HCT116 (cell line): ENCODE data around the gene ALK. TPM values are rescaled to one million over a fixed set of nuclear protein-coding genes. Genes with fewer than 3 reads are reported as not detected.

Experiments used
- ATAC-seq: fragments of 200-7000 bp; cut with Tn5 transposase; 2 replicates; pipeline ENCODE4 v1.9.1; 2020; ENCODE audit warnings: mild to moderate bottlenecking, moderate library complexity
- BruUV-seq: library from RNA; stranded (reverse); fragments of 400-500 nt; replicated peaks from 2 replicates; lab custom pipeline; 2021; lab: Mats Ljungman, UMichigan
- CTCF ChIA-PET: fragments of 300-600 bp; sonication (Branson Sonifier 250); formaldehyde crosslinking; loops from one replicate; lab custom pipeline; 2021; ENCODE audit warnings: antibody characterized with exemption; lab: Charles Lee
- POLR2A ChIA-PET: fragments of 300-600, 350-600 bp; sonication (Branson Sonifier 250); formaldehyde crosslinking; loops from one replicate; lab custom pipeline; 2021; ENCODE audit warnings: antibody characterized with exemption; lab: Charles Lee
- RAD21 ChIA-PET, 2 experiments: fragments of 300-600 bp; sonication (Branson Sonifier 250); formaldehyde crosslinking; loops; one replicate each; lab custom pipeline; 2023; ENCODE audit warnings: low total read pairs in 2 of 2; ENCODE audit not compliant: uncharacterized antibody in 2 of 2, unreplicated experiment in 2 of 2, low non-redundant PET in 1 of 2; lab: Charles Lee
- DNase-seq: peaks from one replicate; pipeline ENCODE4 v3.0.0-alpha.2; 2010; ENCODE audit warnings: low read depth, low spot score
- H2AFZ ChIP-seq: fragments of 200-600 bp; shearing (Covaris generic), sonication (generic); 2 replicates; pipeline ENCODE4 v1.6.1; 2017; ENCODE audit warnings: low read depth, mixed run types, mixed read lengths, antibody characterized with exemption, low read length; ENCODE audit not compliant: poor library complexity, severe bottlenecking
- H3K27ac ChIP-seq: 2 replicates; pipeline ENCODE4 v1.5.1; 2012; ENCODE audit warnings: low read depth, low read length
- H3K27me3 ChIP-seq: fragments of 200-600 bp; sonication (generic); 2 replicates; pipeline ENCODE4 v1.6.1; 2016; ENCODE audit warnings: mixed run types, low read length, mixed read lengths; ENCODE audit not compliant: insufficient read depth
- H3K36me3 ChIP-seq, 2 experiments: fragments of 200-500 bp in 1 of 2; fragments of 200-600 bp in 1 of 2; sonication (Bioruptor generic) in 1 of 2; sonication (generic) in 1 of 2; 2 replicates each; pipeline versions ENCODE4 v1.5.1 to v1.6.1; 2014 to 2016; ENCODE audit warnings: low read length in 2 of 2, inconsistent platforms in 1 of 2, mixed read lengths in 1 of 2, mixed run types in 1 of 2; ENCODE audit not compliant: insufficient read depth in 2 of 2, control insufficient read depth in 1 of 2
- H3K4me1 ChIP-seq, 2 experiments: fragments of 200-600 bp in 1 of 2; sonication (generic) in 1 of 2; 2 replicates each; pipeline versions ENCODE4 v1.5.1 to v1.6.1; 2012 to 2017; ENCODE audit warnings: low read length in 2 of 2, inconsistent platforms in 1 of 2, mild to moderate bottlenecking in 1 of 2, mixed read lengths in 1 of 2, mixed run types in 1 of 2, moderate library complexity in 1 of 2; ENCODE audit not compliant: insufficient read depth in 2 of 2, control insufficient read depth in 1 of 2
- H3K4me2 ChIP-seq: fragments of 200-600 bp; sonication (generic); 2 replicates; pipeline ENCODE4 v1.6.1; 2017; ENCODE audit warnings: mixed run types, low read length, mixed read lengths
- H3K4me3 ChIP-seq, 2 experiments: fragments of 200-600 bp in 1 of 2; sonication (generic) in 1 of 2; replicated peaks in 1 of 2; 2 replicates each; pipeline ENCODE4 v1.5.1; 2011 to 2016; ENCODE audit warnings: low read length in 2 of 2, control low read depth in 1 of 2, low read depth in 1 of 2, mild to moderate bottlenecking in 1 of 2, mixed read lengths in 1 of 2, mixed run types in 1 of 2
- H3K79me2 ChIP-seq: fragments of 200-600 bp; sonication (generic); 2 replicates; pipeline ENCODE4 v1.6.1; 2017; ENCODE audit warnings: mild to moderate bottlenecking, mixed run types, low read length, moderate library complexity, mixed read lengths; ENCODE audit not compliant: insufficient read depth
- H3K9ac ChIP-seq: fragments of 200-600 bp; sonication (generic); 2 replicates; pipeline ENCODE4 v1.6.1; 2016; ENCODE audit warnings: low read length, mixed read lengths
- H3K9me2 ChIP-seq: fragments of 200-600 bp; sonication (generic), shearing (Covaris generic); 2 replicates; pipeline ENCODE4 v1.6.1; 2017; ENCODE audit warnings: mixed run types, mild to moderate bottlenecking, moderate library complexity; ENCODE audit not compliant: insufficient read depth
- H3K9me3 ChIP-seq, 2 experiments: fragments of 200-500 bp in 1 of 2; fragments of 200-600 bp in 1 of 2; sonication (Bioruptor generic) in 1 of 2; sonication (generic) in 1 of 2; 2 replicates each; pipeline ENCODE4 v1.6.1; 2014 to 2017; ENCODE audit warnings: low read length in 2 of 2, mixed read lengths in 2 of 2, inconsistent platforms in 1 of 2, low read depth in 1 of 2, mild to moderate bottlenecking in 1 of 2, mixed run types in 1 of 2, moderate library complexity in 1 of 2; ENCODE audit not compliant: control insufficient read depth in 1 of 2, insufficient read depth in 1 of 2
- H4K20me1 ChIP-seq: fragments of 200-600 bp; sonication (generic), shearing (Covaris generic); 2 replicates; pipeline ENCODE4 v1.6.1; 2017; ENCODE audit warnings: mixed run types, mild to moderate bottlenecking, moderate library complexity; ENCODE audit not compliant: insufficient read depth
- CBX3 ChIP-seq: IDR thresholded peaks from 2 replicates; pipeline ENCODE4 v1.6.1; 2012; ENCODE audit warnings: low read depth
- CEBPB ChIP-seq: IDR thresholded peaks from 2 replicates; pipeline ENCODE4 v1.6.1; 2012; ENCODE audit warnings: low read depth
- EGR1 ChIP-seq: IDR thresholded peaks from 2 replicates; pipeline ENCODE4 v1.6.1; 2012; ENCODE audit warnings: low read depth
- JUND ChIP-seq: IDR thresholded peaks from 2 replicates; pipeline ENCODE4 v1.6.1; 2012
- POLR2A ChIP-seq: IDR thresholded peaks from 2 replicates; pipeline ENCODE4 v1.7.0; 2011; ENCODE audit warnings: borderline replicate concordance; ENCODE audit not compliant: insufficient read depth, insufficient read length; ENCODE audit errors: extremely low read depth
- POLR2AphosphoS5 ChIP-seq: IDR thresholded peaks from 2 replicates; pipeline ENCODE4 v1.6.1; 2011; ENCODE audit warnings: mild to moderate bottlenecking, low read depth, low read length, moderate library complexity
- RAD21 ChIP-seq: IDR thresholded peaks from 2 replicates; pipeline ENCODE4 v1.6.1; 2012; ENCODE audit warnings: low read depth, mild to moderate bottlenecking
- SIN3A ChIP-seq: IDR thresholded peaks from 2 replicates; pipeline ENCODE4 v1.6.1; 2012; ENCODE audit warnings: low read depth
- SP1 ChIP-seq: IDR thresholded peaks from 2 replicates; pipeline ENCODE4 v1.6.1; 2012; ENCODE audit warnings: low read depth
- TCF7L2 ChIP-seq: IDR thresholded peaks from 2 replicates; pipeline ENCODE4 v1.7.0; 2011; ENCODE audit warnings: borderline replicate concordance, inconsistent platforms; ENCODE audit not compliant: insufficient read depth, insufficient read length; ENCODE audit errors: extremely low read depth
- ZFX ChIP-seq: fragments of 450-650 bp; IDR thresholded peaks from 2 replicates; pipeline ENCODE4 v1.6.1; 2017
- ZNF274 ChIP-seq: fragments of 200-500 bp; sonication (Bioruptor generic); IDR thresholded peaks from 2 replicates; pipeline ENCODE4 v1.6.1; 2014; ENCODE audit warnings: mild to moderate bottlenecking, low read depth, low read length, inconsistent platforms
- intact Hi-C: fragments of 100-400 bp; cut with micrococcal nuclease; formaldehyde crosslinking; loops from 2 replicates; pipeline ENCODE4 v1.10.0; 2022
- total RNA-seq: library from RNA; stranded (reverse); gene quantifications from one replicate; pipeline ENCODE4 v1.2.1, GENCODE V29; 2021; ENCODE audit not compliant: unreplicated experiment
- TF ChIP-seq, protein P1 (sequence below): IDR thresholded peaks from 2 replicates; pipeline ENCODE4 v1.6.1; 2012
- TF ChIP-seq, protein P2 (sequence below): IDR thresholded peaks from 2 replicates; pipeline ENCODE4 v1.6.1; 2012; ENCODE audit warnings: low read depth
- TF ChIP-seq, protein P3 (sequence below): IDR thresholded peaks from 2 replicates; pipeline ENCODE4 v1.6.1; 2011; ENCODE audit warnings: mild to moderate bottlenecking, low read length, moderate library complexity; ENCODE audit not compliant: insufficient replicate concordance; ENCODE audit errors: extremely low read depth
- TF ChIP-seq, protein P4 (sequence below), 3 experiments: fragments of 200-600 bp in 1 of 3; sonication (generic) in 1 of 3; IDR thresholded peaks in 2 of 3; conservative IDR thresholded peaks in 1 of 3; 2 replicates each; pipeline ENCODE4 v1.5.1; 2012 to 2017; ENCODE audit warnings: low read depth in 2 of 3, low read length in 2 of 3, antibody characterized with exemption in 1 of 3, borderline replicate concordance in 1 of 3, control low read depth in 1 of 3, mild to moderate bottlenecking in 1 of 3, mixed read lengths in 1 of 3, mixed run types in 1 of 3, moderate library complexity in 1 of 3; ENCODE audit not compliant: insufficient read depth in 1 of 3

The ALK gene
- total RNA-seq, 1 experiment from 2014 or later: not detected

DNA sequence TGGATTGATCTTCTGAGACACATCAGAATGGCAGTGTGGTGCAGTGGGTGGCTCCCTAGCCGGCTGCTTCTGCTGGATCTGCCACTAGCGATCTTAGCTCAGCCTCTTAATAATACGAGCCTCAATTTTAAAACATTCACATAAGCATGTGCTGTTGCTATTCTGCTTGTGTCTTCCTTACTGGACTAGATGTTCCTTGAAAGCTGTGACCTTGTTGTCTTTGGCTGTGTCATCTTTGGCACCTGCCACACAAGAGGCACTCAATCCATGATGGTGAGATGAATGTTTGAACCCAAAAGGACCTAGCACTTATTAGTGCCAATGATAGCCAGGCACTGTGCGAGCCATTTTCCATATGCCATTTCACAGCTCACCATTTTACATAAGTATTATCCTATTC is 393.0 kb downstream of the ALK start:
- no TSS peak for BruUV-seq
- no peak overlapping the region for H3K9ac ChIP-seq
- H3K4me2 ChIP-seq: no peak overlapping the region
- ATAC-seq (no peak), DNase-seq (no peak)
- H3K9me2 ChIP-seq: no peaks in the 10 kb centered on the region
- ChIA-PET CTCF (no interaction called here), POLR2A (no interaction called here), RAD21 (no interaction called here)
- no peaks in the 10 kb centered on the region for H3K36me3 ChIP-seq
- H2AFZ ChIP-seq: no peak overlapping the region
- H3K27me3 ChIP-seq: peaks cover 72% of the 10 kb centered on the region; the same call in 1 of the 2 replicates
- no peaks in the 10 kb centered on the region for H3K9me3 ChIP-seq
- TF ChIP-seq SP1 (no peak), TCF7L2 (no peak), CBX3 (no peak), ZFX (no peak), POLR2A (no peak), POLR2AphosphoS5 (no peak), RAD21 (no peak), SIN3A (no peak), JUND (no peak), ZNF274 (no peak), CEBPB (no peak), EGR1 (no peak)
- TF ChIP-seq, protein P1, sequence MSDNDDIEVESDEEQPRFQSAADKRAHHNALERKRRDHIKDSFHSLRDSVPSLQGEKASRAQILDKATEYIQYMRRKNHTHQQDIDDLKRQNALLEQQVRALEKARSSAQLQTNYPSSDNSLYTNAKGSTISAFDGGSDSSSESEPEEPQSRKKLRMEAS: no peak
- TF ChIP-seq, protein P2, sequence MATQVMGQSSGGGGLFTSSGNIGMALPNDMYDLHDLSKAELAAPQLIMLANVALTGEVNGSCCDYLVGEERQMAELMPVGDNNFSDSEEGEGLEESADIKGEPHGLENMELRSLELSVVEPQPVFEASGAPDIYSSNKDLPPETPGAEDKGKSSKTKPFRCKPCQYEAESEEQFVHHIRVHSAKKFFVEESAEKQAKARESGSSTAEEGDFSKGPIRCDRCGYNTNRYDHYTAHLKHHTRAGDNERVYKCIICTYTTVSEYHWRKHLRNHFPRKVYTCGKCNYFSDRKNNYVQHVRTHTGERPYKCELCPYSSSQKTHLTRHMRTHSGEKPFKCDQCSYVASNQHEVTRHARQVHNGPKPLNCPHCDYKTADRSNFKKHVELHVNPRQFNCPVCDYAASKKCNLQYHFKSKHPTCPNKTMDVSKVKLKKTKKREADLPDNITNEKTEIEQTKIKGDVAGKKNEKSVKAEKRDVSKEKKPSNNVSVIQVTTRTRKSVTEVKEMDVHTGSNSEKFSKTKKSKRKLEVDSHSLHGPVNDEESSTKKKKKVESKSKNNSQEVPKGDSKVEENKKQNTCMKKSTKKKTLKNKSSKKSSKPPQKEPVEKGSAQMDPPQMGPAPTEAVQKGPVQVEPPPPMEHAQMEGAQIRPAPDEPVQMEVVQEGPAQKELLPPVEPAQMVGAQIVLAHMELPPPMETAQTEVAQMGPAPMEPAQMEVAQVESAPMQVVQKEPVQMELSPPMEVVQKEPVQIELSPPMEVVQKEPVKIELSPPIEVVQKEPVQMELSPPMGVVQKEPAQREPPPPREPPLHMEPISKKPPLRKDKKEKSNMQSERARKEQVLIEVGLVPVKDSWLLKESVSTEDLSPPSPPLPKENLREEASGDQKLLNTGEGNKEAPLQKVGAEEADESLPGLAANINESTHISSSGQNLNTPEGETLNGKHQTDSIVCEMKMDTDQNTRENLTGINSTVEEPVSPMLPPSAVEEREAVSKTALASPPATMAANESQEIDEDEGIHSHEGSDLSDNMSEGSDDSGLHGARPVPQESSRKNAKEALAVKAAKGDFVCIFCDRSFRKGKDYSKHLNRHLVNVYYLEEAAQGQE: no peak
- TF ChIP-seq, protein P3, sequence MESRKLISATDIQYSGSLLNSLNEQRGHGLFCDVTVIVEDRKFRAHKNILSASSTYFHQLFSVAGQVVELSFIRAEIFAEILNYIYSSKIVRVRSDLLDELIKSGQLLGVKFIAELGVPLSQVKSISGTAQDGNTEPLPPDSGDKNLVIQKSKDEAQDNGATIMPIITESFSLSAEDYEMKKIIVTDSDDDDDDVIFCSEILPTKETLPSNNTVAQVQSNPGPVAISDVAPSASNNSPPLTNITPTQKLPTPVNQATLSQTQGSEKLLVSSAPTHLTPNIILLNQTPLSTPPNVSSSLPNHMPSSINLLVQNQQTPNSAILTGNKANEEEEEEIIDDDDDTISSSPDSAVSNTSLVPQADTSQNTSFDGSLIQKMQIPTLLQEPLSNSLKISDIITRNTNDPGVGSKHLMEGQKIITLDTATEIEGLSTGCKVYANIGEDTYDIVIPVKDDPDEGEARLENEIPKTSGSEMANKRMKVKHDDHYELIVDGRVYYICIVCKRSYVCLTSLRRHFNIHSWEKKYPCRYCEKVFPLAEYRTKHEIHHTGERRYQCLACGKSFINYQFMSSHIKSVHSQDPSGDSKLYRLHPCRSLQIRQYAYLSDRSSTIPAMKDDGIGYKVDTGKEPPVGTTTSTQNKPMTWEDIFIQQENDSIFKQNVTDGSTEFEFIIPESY: no peak
- TF ChIP-seq, protein P4, sequence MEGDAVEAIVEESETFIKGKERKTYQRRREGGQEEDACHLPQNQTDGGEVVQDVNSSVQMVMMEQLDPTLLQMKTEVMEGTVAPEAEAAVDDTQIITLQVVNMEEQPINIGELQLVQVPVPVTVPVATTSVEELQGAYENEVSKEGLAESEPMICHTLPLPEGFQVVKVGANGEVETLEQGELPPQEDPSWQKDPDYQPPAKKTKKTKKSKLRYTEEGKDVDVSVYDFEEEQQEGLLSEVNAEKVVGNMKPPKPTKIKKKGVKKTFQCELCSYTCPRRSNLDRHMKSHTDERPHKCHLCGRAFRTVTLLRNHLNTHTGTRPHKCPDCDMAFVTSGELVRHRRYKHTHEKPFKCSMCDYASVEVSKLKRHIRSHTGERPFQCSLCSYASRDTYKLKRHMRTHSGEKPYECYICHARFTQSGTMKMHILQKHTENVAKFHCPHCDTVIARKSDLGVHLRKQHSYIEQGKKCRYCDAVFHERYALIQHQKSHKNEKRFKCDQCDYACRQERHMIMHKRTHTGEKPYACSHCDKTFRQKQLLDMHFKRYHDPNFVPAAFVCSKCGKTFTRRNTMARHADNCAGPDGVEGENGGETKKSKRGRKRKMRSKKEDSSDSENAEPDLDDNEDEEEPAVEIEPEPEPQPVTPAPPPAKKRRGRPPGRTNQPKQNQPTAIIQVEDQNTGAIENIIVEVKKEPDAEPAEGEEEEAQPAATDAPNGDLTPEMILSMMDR (IDR thresholded peaks at IDR 0.05 in 2 of 3, conservative IDR thresholded peaks at IDR 0.05 in 1 of 3; ENCODE audit: borderline replicate concordance in 1 of 3, insufficient read depth in 1 of 3, low read depth in 2 of 3, low read length in 2 of 3): no peak
- H3K27ac ChIP-seq: no peak overlapping the region
- no peaks in the 10 kb centered on the region for H4K20me1 ChIP-seq
- intact Hi-C loops: no loop called here
- no peaks in the 10 kb centered on the region for H3K79me2 ChIP-seq
- H3K4me1 ChIP-seq: no peaks in the 10 kb centered on the region
- H3K4me3 ChIP-seq: no peak overlapping the region
